ENCODE results near the gene CRACDL.

The CRACDL gene

DNA sequence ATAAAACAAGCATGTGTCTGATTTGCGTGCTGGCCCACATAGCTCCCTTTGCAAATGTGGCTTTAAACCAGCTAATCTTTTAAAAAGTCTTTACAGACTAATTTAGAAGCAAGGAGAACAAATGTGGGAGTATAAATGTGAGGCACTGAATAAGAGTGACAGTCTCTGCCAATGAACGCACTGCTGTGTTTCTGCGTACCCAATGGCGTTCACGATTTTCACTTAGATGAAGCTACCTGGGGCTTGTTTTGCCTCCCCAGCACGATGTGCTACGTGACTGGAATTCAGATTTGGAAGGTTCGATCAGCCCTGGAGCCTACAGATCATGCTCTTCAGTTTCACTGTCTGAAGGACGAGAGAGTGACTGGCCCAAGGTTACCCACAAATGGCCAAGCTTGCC lies 10.8 kb upstream of the CRACDL start:
- WGBS, 2 donors (ENCODE audit: extremely low coverage in 2 of 2, insufficient read length in 2 of 2, insufficient replicate concordance in 1 of 2) = no CpG with 5 or more reads among the region's 9 CpGs

DNA sequence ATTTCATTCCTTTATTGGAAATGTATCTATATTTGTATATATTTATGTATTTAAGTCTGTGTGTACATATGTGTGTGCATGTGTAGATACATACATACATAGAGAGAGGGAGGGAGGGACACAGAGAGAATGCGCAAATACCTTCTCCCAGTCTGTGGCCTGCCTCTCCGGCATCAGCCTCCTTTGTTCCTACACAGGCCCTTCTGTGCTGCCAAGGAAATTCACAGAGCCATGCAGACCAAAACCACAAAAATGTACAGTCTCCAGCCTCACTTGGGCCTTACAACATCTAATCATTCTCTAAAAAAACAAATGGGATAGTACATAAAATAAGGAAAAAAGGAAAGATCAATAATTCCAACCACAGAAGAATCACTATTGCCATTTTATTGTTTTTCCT lies 8.8 kb upstream of the CRACDL start:
- Histone ChIP-seq H2AFZ (ENCODE audit: low read length) (no peak overlapping the region), H4K91ac (ENCODE audit: low read depth, low read length, poor library complexity) (no peak overlapping the region), H3K14ac (ENCODE audit: low read length) (no peak overlapping the region), H3K36me3 (replicated peaks in 1 of 2; ENCODE audit: control insufficient read depth in 2 of 2, insufficient read depth in 2 of 2, low read length in 2 of 2) (no peaks in the 10 kb centered on the region), H3K4me3 (ENCODE audit: low read length in 2 of 2) (no peak overlapping the region), H2BK5ac (ENCODE audit: low read length) (no peak overlapping the region), H2BK12ac (ENCODE audit: low read length) (no peak overlapping the region), H3K4me2 (ENCODE audit: insufficient read depth, low read length, poor library complexity, severe bottlenecking) (no peak overlapping the region), H3K27me3 (ENCODE audit: control insufficient read depth in 3 of 3, insufficient read depth in 3 of 3, low read depth in 1 of 3, low read length in 3 of 3) (peaks cover 0 to 13% (median 0%) of the 10 kb centered on the region in 3 experiments), H2BK15ac (ENCODE audit: low read length) (no peak overlapping the region), H2BK120ac (ENCODE audit: low read depth, low read length) (no peak overlapping the region), H3K23ac (ENCODE audit: low read depth, low read length, poor library complexity) (no peak overlapping the region), H3K27ac (replicated peaks; ENCODE audit: low read length) (no peak overlapping the region), H2AK5ac (ENCODE audit: low read depth, low read length) (no peak overlapping the region), H3K4me1 (ENCODE audit: control insufficient read depth in 2 of 2, insufficient read depth in 1 of 2, low read depth in 1 of 2, low read length in 2 of 2) (peaks cover 0 to 4% of the 10 kb centered on the region in 2 donors), H3K79me1 (ENCODE audit: low read depth, low read length) (no peaks in the 10 kb centered on the region), H3K18ac (ENCODE audit: low read length) (no peak overlapping the region), H3K9ac (ENCODE audit: low read depth, low read length, poor library complexity) (no peak overlapping the region), H3K9me3 (replicated peaks in 1 of 2; ENCODE audit: control insufficient read depth in 2 of 2, insufficient read depth in 1 of 2, low read depth in 1 of 2, low read length in 2 of 2) (no peaks in the 10 kb centered on the region), H4K8ac (ENCODE audit: low read depth, low read length) (no peak overlapping the region), H3K4ac (ENCODE audit: low read length) (no peak overlapping the region)
- DNase-seq (ENCODE audit: low spot score) = no peak
- no CpG with 5 or more reads among the region's 2 CpGs for WGBS, 2 donors (ENCODE audit: extremely low coverage in 2 of 2, insufficient read length in 2 of 2, insufficient replicate concordance in 1 of 2)

More for the DNA sequence above, 10.8 kb upstream of the CRACDL start:
- no peak overlapping the region for H3K4me2 ChIP-seq (ENCODE audit: insufficient read depth, low read length, poor library complexity, severe bottlenecking)
- H3K9me3 ChIP-seq (replicated peaks in 1 of 2; ENCODE audit: control insufficient read depth in 2 of 2, insufficient read depth in 1 of 2, low read depth in 1 of 2, low read length in 2 of 2) = no peaks in the 10 kb centered on the region
- H3K4me1 ChIP-seq (ENCODE audit: control insufficient read depth in 2 of 2, insufficient read depth in 1 of 2, low read depth in 1 of 2, low read length in 2 of 2) = peaks cover 0 to 4% of the 10 kb centered on the region in 2 donors
- no peak overlapping the region for H2BK12ac ChIP-seq (ENCODE audit: low read length)
- peaks cover 0 to 6% (median 0%) of the 10 kb centered on the region in 3 experiments for H3K27me3 ChIP-seq (ENCODE audit: control insufficient read depth in 3 of 3, insufficient read depth in 3 of 3, low read depth in 1 of 3, low read length in 3 of 3)
- H3K27ac ChIP-seq (replicated peaks; ENCODE audit: low read length) = no peak overlapping the region
- H2AFZ ChIP-seq (ENCODE audit: low read length) = no peak overlapping the region
- DNase-seq (ENCODE audit: low spot score) = no peak
- no peak overlapping the region for H2BK15ac ChIP-seq (ENCODE audit: low read length)
- H3K4me3 ChIP-seq (ENCODE audit: low read length in 2 of 2) = no peak overlapping the region
- no peak overlapping the region for H3K18ac ChIP-seq (ENCODE audit: low read length)
- no peak overlapping the region for H3K23ac ChIP-seq (ENCODE audit: low read depth, low read length, poor library complexity)
- no peak overlapping the region for H4K8ac ChIP-seq (ENCODE audit: low read depth, low read length)
- H3K4ac ChIP-seq (ENCODE audit: low read length) = no peak overlapping the region
- H3K36me3 ChIP-seq (replicated peaks in 1 of 2; ENCODE audit: control insufficient read depth in 2 of 2, insufficient read depth in 2 of 2, low read length in 2 of 2) = no peaks in the 10 kb centered on the region
- H3K14ac ChIP-seq (ENCODE audit: low read length) = no peak overlapping the region
- no peak overlapping the region for H2AK5ac ChIP-seq (ENCODE audit: low read depth, low read length)
- no peak overlapping the region for H4K91ac ChIP-seq (ENCODE audit: low read depth, low read length, poor library complexity)
- no peak overlapping the region for H3K9ac ChIP-seq (ENCODE audit: low read depth, low read length, poor library complexity)
- H3K79me1 ChIP-seq (ENCODE audit: low read depth, low read length) = no peaks in the 10 kb centered on the region
- H2BK120ac ChIP-seq (ENCODE audit: low read depth, low read length) = no peak overlapping the region
- no peak overlapping the region for H2BK5ac ChIP-seq (ENCODE audit: low read length)

DNA sequence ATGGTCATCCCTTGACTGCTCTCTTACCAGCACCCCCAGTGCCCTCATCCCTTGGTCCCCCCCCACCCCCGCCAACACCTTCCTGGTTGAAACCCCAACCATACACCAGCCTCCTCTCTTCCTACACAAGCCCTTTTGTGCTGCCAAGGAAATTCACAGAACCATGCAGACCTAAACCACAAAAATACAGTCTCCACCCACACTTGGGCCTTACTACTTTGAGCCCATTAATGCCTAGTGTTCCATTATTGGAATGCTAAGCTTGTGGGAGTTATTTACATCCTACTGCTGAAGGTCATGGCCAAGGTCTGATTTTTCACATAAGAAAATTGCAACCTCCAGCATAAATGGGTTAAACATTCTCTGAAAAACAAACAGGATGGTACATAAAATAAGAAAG lies 4.1 kb upstream of the CRACDL start:
- H2AK5ac ChIP-seq (ENCODE audit: low read depth, low read length) = no peak overlapping the region
- H2BK12ac ChIP-seq (ENCODE audit: low read length) = no peak overlapping the region
- H2BK120ac ChIP-seq (ENCODE audit: low read depth, low read length) = no peak overlapping the region
- H2BK5ac ChIP-seq (ENCODE audit: low read length) = no peak overlapping the region
- H3K23ac ChIP-seq (ENCODE audit: low read depth, low read length, poor library complexity) = no peak overlapping the region
- no peak overlapping the region for H3K4ac ChIP-seq (ENCODE audit: low read length)
- H3K14ac ChIP-seq (ENCODE audit: low read length) = no peak overlapping the region
- DNase-seq (ENCODE audit: low spot score) = no peak
- H3K36me3 ChIP-seq (replicated peaks in 1 of 2; ENCODE audit: control insufficient read depth in 2 of 2, insufficient read depth in 2 of 2, low read length in 2 of 2) = no peaks in the 10 kb centered on the region
- no peak overlapping the region for H4K8ac ChIP-seq (ENCODE audit: low read depth, low read length)
- no peak overlapping the region for H3K18ac ChIP-seq (ENCODE audit: low read length)
- WGBS, 2 donors (ENCODE audit: extremely low coverage in 2 of 2, insufficient read length in 2 of 2, insufficient replicate concordance in 1 of 2) = no CpG with 5 or more reads among the region's 1 CpG
- H3K4me1 ChIP-seq (ENCODE audit: control insufficient read depth in 2 of 2, insufficient read depth in 1 of 2, low read depth in 1 of 2, low read length in 2 of 2) = peaks cover 0 to 4% of the 10 kb centered on the region in 2 donors
- no peak overlapping the region for H2BK15ac ChIP-seq (ENCODE audit: low read length)
- H2AFZ ChIP-seq (ENCODE audit: low read length) = no peak overlapping the region
- no peaks in the 10 kb centered on the region for H3K79me1 ChIP-seq (ENCODE audit: low read depth, low read length)
- no peak overlapping the region for H3K4me3 ChIP-seq (ENCODE audit: low read length in 2 of 2)
- H3K4me2 ChIP-seq (ENCODE audit: insufficient read depth, low read length, poor library complexity, severe bottlenecking) = no peak overlapping the region
- H3K27me3 ChIP-seq (ENCODE audit: control insufficient read depth in 3 of 3, insufficient read depth in 3 of 3, low read depth in 1 of 3, low read length in 3 of 3) = peaks cover 11 to 52% (median 37%) of the 10 kb centered on the region in 3 experiments
- no peak overlapping the region for H3K9ac ChIP-seq (ENCODE audit: low read depth, low read length, poor library complexity)
- no peak overlapping the region for H4K91ac ChIP-seq (ENCODE audit: low read depth, low read length, poor library complexity)
- no peak overlapping the region for H3K27ac ChIP-seq (replicated peaks; ENCODE audit: low read length)
- H3K9me3 ChIP-seq (replicated peaks in 1 of 2; ENCODE audit: control insufficient read depth in 2 of 2, insufficient read depth in 1 of 2, low read depth in 1 of 2, low read length in 2 of 2) = peaks cover 0 to 15% of the 10 kb centered on the region in 2 donors

DNA sequence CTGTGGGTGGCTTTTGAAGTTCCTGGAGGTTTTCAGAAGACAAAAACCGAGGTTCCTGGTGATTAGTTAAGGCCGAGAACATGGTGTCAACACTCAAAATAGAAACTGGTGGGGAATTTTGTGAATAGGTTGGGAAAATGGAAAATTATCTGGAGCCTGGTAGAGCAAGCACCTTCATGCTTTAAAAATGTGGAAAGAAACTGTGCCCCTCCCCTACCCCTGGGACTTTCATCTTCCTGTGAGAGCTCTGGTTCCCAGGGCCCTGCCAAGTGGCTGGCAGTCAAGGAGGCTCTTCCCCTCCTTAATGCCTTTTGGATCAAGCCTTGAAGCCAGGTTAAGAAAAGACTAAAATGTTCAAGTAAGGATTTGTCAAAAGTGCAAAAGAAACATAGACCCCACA lies 1.9 kb upstream of the CRACDL start:
- Histone ChIP-seq H3K79me1 (ENCODE audit: low read depth, low read length) (no peaks in the 10 kb centered on the region), H3K27ac (replicated peaks; ENCODE audit: low read length) (no peak overlapping the region), H2AK5ac (ENCODE audit: low read depth, low read length) (no peak overlapping the region), H2BK120ac (ENCODE audit: low read depth, low read length) (no peak overlapping the region), H2BK15ac (ENCODE audit: low read length) (no peak overlapping the region), H3K4ac (ENCODE audit: low read length) (no peak overlapping the region), H3K4me3 (ENCODE audit: low read length in 2 of 2) (no peak overlapping the region), H2BK5ac (ENCODE audit: low read length) (no peak overlapping the region), H2AFZ (ENCODE audit: low read length) (no peak overlapping the region), H3K9ac (ENCODE audit: low read depth, low read length, poor library complexity) (no peak overlapping the region), H3K9me3 (replicated peaks in 1 of 2; ENCODE audit: control insufficient read depth in 2 of 2, insufficient read depth in 1 of 2, low read depth in 1 of 2, low read length in 2 of 2) (peaks cover 0 to 15% of the 10 kb centered on the region in 2 donors), H3K36me3 (replicated peaks in 1 of 2; ENCODE audit: control insufficient read depth in 2 of 2, insufficient read depth in 2 of 2, low read length in 2 of 2) (no peaks in the 10 kb centered on the region), H3K27me3 (ENCODE audit: control insufficient read depth in 3 of 3, insufficient read depth in 3 of 3, low read depth in 1 of 3, low read length in 3 of 3) (peaks cover 11 to 74% (median 46%) of the 10 kb centered on the region in 3 experiments), H3K23ac (ENCODE audit: low read depth, low read length, poor library complexity) (no peak overlapping the region), H3K14ac (ENCODE audit: low read length) (no peak overlapping the region), H3K18ac (ENCODE audit: low read length) (no peak overlapping the region), H4K8ac (ENCODE audit: low read depth, low read length) (no peak overlapping the region), H3K4me2 (ENCODE audit: insufficient read depth, low read length, poor library complexity, severe bottlenecking) (no peak overlapping the region), H3K4me1 (ENCODE audit: control insufficient read depth in 2 of 2, insufficient read depth in 1 of 2, low read depth in 1 of 2, low read length in 2 of 2) (peaks cover 0 to 4% of the 10 kb centered on the region in 2 donors), H4K91ac (ENCODE audit: low read depth, low read length, poor library complexity) (no peak overlapping the region), H2BK12ac (ENCODE audit: low read length) (no peak overlapping the region)
- no peak for DNase-seq (ENCODE audit: low spot score)
- no CpG with 5 or more reads among the region's 2 CpGs for WGBS, 2 donors (ENCODE audit: extremely low coverage in 2 of 2, insufficient read length in 2 of 2, insufficient replicate concordance in 1 of 2)

All from neuronal stem cell (in vitro differentiated cells).